Ovary (tissue), 9 donors: ENCODE measurements around the gene RPUSD3. TPM values are rescaled to one million over a fixed set of nuclear protein-coding genes. Genes with fewer than 3 reads are reported as not detected.

Experiments
- DNase-seq, 5 donors: peaks; one replicate each; pipeline ENCODE4 v3.0.0-alpha.2; 2019 to 2020
- H3K27ac ChIP-seq, 2 donors: fragments of 200-600 bp; one replicate each; pipeline versions ENCODE4 v1.5.1 to v1.8.0; 2019 to 2022
- H3K27me3 ChIP-seq: fragments of 200-600 bp; one replicate; pipeline ENCODE4 v1.8.0; 2022
- H3K36me3 ChIP-seq: fragments of 200-600 bp; sonication (generic); one replicate; pipeline ENCODE4 v1.5.1; 2019
- H3K4me1 ChIP-seq: one replicate; pipeline ENCODE4 v1.8.1; 2013; ENCODE audit warnings: mild to moderate bottlenecking, moderate library complexity; ENCODE audit not compliant: insufficient read depth
- H3K4me3 ChIP-seq: fragments of 200-600 bp; sonication (generic); one replicate; pipeline ENCODE4 v1.5.1; 2017
- H3K9me3 ChIP-seq, 2 donors: fragments of 200-600 bp in 1 of 2; sonication (generic) in 1 of 2; one replicate each; pipeline versions ENCODE4 v1.5.1 to v1.8.1; 2013 to 2019; ENCODE audit warnings: mild to moderate bottlenecking in 1 of 2, moderate library complexity in 1 of 2
- CTCF ChIP-seq, 3 donors: fragments of 450-650 bp in 2 of 3; fragments of 200-600 bp in 1 of 3; IDR thresholded peaks; one replicate each; pipeline versions ENCODE4 v1.5.1 to v1.8.0; 2016 to 2022; ENCODE audit warnings: antibody characterized with exemption in 3 of 3, mild to moderate bottlenecking in 1 of 3
- EP300 ChIP-seq: sonication (generic); formaldehyde crosslinking; IDR thresholded peaks from one replicate; pipeline ENCODE4 v1.6.1; 2017; ENCODE audit warnings: antibody characterized with exemption
- POLR2A ChIP-seq: fragments of 450-650 bp; IDR thresholded peaks from one replicate; pipeline ENCODE4 v1.6.1; 2017; ENCODE audit warnings: antibody characterized with exemption, mild to moderate bottlenecking, moderate library complexity
- WGBS, 3 donors: extraction: QIAGEN DNeasy Blood & Tissue Kit in 1 of 3; methylation state at CpG; one replicate each; pipeline versions ENCODE4 v1.1.5 to v1.1.7; 2013 to 2017; 5-methylcytosine and 5-hydroxymethylcytosine counted together
- intact Hi-C, 4 donors: fragments of 100-400 bp; cut with DNase I; formaldehyde crosslinking; loops; one replicate each; pipeline versions ENCODE4 v1.11.0 to v1.15.1; 2022 to 2023
- polyA plus RNA-seq, 2 donors: library from polyadenylated mRNA; stranded (reverse); fragments of 200-250 nt in 1 of 2; fragments of 350-450 nt in 1 of 2; fragmentation: Illumina TruSeq in 1 of 2; extraction: RNeasy Lipid Tissue Mini Kit (QIAGEN cat#74804) in 1 of 2; gene quantifications; one replicate each; pipeline ENCODE4 v1.2.3, GENCODE V29; 2013 to 2014
- total RNA-seq, 7 donors: library from RNA; depleted of rRNA in 2 of 7; stranded (reverse); fragments of >200 nt in 2 of 7; fragmentation: NEBNext Ultra II Directional in 3 of 7; extraction: Animal tissue kit (Norgen Biotek cat#: 25700) in 3 of 7; gene quantifications; one replicate each; pipeline versions ENCODE4 v1.1.0 to v1.2.4, GENCODE V29; 2016 to 2023
- donor health status: DM: no; HTN: no; CAD: no; lungs with moderate emphysema.
- donor health status: DM: no; HTN: no; CAD: no.
- donor health status: Bipolar disorder and iron deficiency.
- donor health status: DM: yes; HTN: yes; CAD: no.
- donor health status: DM: no; HTN: no; CAD: no.
- donor health status: DM: yes; HTN: yes; CAD: no.

The RPUSD3 gene
- total and polyA plus RNA-seq, 9 donors = 19.4 to 32.2 (median 26.8) TPM

- Histone ChIP-seq H3K9me3 (no peaks in the 10 kb centered on the region), H3K36me3 (peaks cover 3% of the 10 kb centered on the region), H3K27ac (no peak overlapping the region), H3K4me1 (no peaks in the 10 kb centered on the region), H3K27me3 (no peaks in the 10 kb centered on the region), H3K4me3 (no peak overlapping the region)
- WGBS, 3 donors = 77 to 89% (median 78%) methylated on average over 5 of the region's 5 CpGs
- intact Hi-C loops = no loop called here
- no peak for DNase-seq
- TF ChIP-seq EP300 (no peak), POLR2A (no peak), CTCF (IDR thresholded peaks at IDR 0.05) (no peak)
These were observed 43.3 kb downstream of the RPUSD3 start for GRCh38 chr3:9800529-9800928.

GRCh38 chr3:9797196-9797945, 46.4 kb downstream of the RPUSD3 start:
- no peak overlapping the region for H3K4me3 ChIP-seq
- no peaks in the 10 kb centered on the region for H3K9me3 ChIP-seq
- peaks cover 6% of the 10 kb centered on the region for H3K4me1 ChIP-seq
- intact Hi-C loops = loop anchor here in 1 of 4 donors (10.0 kb wide), 1 partner anchor 63 kb away; the partner anchor contains the start of gene BRPF1
- TF ChIP-seq CTCF (IDR thresholded peaks at IDR 0.05) (no peak), EP300 (no peak), POLR2A (no peak)
- H3K27ac ChIP-seq = no peak overlapping the region
- no peaks in the 10 kb centered on the region for H3K27me3 ChIP-seq
- peaks cover 3% of the 10 kb centered on the region for H3K36me3 ChIP-seq
- no peak for DNase-seq
- WGBS, 3 donors = 87 to 92% (median 91%) methylated on average over 12 of the region's 12 CpGs

GRCh38 chr3:9795207-9795606, 48.6 kb downstream of the RPUSD3 start:
- no peak overlapping the region for H3K4me3 ChIP-seq
- no peak overlapping the region for H3K27ac ChIP-seq
- H3K27me3 ChIP-seq = no peaks in the 10 kb centered on the region
- 82 to 87% (median 83%) methylated on average over 5 of the region's 5 CpGs for WGBS, 3 donors
- DNase-seq = no peak
- H3K4me1 ChIP-seq = peaks cover 9% of the 10 kb centered on the region
- peaks cover 3% of the 10 kb centered on the region for H3K36me3 ChIP-seq
- intact Hi-C loops = loop anchor here in 1 of 4 donors (10.0 kb wide), 1 partner anchor 60 kb away; the partner anchor contains the start of gene BRPF1
- no peaks in the 10 kb centered on the region for H3K9me3 ChIP-seq
- no peak for TF ChIP-seq CTCF (IDR thresholded peaks at IDR 0.05)
- no peak for TF ChIP-seq POLR2A
- TF ChIP-seq EP300 = no peak

GRCh38 chr3:9794400-9794799, 49.4 kb downstream of the RPUSD3 start:
- 93 to 95% (median 94%) methylated on average over 11 of the region's 11 CpGs for WGBS, 3 donors
- H3K27me3 ChIP-seq = no peaks in the 10 kb centered on the region
- no peak for DNase-seq
- no peak overlapping the region for H3K27ac ChIP-seq
- peaks cover 9% of the 10 kb centered on the region for H3K4me1 ChIP-seq
- no peak overlapping the region for H3K4me3 ChIP-seq
- intact Hi-C loops = loop anchor here in 1 of 4 donors (10.0 kb wide), 1 partner anchor 60 kb away; the partner anchor contains the start of gene BRPF1
- no peaks in the 10 kb centered on the region for H3K9me3 ChIP-seq
- TF ChIP-seq POLR2A = no peak
- TF ChIP-seq CTCF (IDR thresholded peaks at IDR 0.05) = no peak
- TF ChIP-seq EP300 = no peak
- H3K36me3 ChIP-seq = peaks cover 3% of the 10 kb centered on the region
